ENCODE results near the gene FRK.

GRCh38 chr6:115969207-115969929 lies 91.3 kb downstream of the FRK start:
- TF ChIP-seq CTCF (IDR thresholded peaks at IDR 0.05) (no peak), POLR2A (IDR thresholded peaks at IDR 0.05) (no peak)

Data from lower leg skin (tissue), 3 donors.